Ishikawa (cell line): ENCODE measurements around the gene KLK6.

Source experiments
- EP300 ChIP-seq: IDR thresholded peaks from 2 replicates; pipeline ENCODE4 v1.6.1; 2012; ENCODE audit warnings: borderline replicate concordance
- TAF1 ChIP-seq: IDR thresholded peaks from 2 replicates; pipeline ENCODE4 v1.6.1; 2012; ENCODE audit warnings: low read depth, mild to moderate bottlenecking

DNA sequence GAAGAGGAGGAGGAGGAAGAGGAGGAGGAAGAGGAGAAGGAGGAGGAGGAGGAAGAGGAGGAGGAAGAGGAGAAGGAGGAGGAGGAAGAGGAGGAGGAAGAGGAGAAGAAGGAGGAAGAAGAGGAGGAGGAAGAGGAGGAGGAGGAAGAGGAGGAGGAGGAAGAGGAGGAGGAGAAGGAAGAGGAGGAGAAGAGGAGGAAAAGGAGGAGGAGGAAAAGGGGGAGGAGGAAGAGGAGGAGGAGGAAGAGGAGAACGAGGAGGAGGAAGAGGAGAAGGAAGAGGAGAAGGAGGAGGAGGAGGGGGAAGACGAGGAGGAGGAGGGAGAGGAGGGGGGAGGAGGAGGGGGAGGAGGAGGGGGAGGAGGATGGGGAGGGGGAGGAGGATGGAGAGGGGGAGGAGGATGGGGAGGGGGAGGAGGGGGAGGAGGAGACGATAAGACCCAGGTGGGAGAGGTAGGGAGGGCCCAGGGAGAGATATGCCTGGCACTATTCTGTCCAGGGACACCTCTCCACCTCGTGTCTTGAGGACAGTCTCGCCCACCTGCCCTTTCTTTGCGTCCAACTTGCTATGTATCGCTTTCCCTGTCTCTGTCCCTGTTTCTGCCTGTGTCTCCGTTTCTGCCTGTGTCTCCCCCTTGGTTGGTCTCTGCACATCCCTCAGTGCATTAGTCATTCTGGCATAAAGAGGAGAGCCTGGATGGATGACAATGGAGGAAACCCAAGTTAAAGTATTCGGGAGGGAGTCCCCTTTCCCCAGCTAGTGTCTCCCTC is 9.5 kb downstream of the KLK6 start:
- no peak for TF ChIP-seq TAF1
- no peak for TF ChIP-seq EP300
